H9 (cell line): ENCODE data around the gene IFT57. TPM values are rescaled to one million over a fixed set of nuclear protein-coding genes. Genes with fewer than 3 reads are reported as not detected.

Experiments
- DNase-seq: peaks from one replicate; pipeline ENCODE4 v3.0.0-alpha.2; 2017
- H2AFZ ChIP-seq: one replicate; pipeline ENCODE4 v1.6.1; 2013; ENCODE audit warnings: mild to moderate bottlenecking, low read length, control low read depth, moderate library complexity
- H2AK5ac ChIP-seq: 2 replicates; pipeline ENCODE4 v1.6.1; 2013; ENCODE audit warnings: low read length, control low read depth, mixed read lengths; ENCODE audit not compliant: insufficient read length
- H2BK120ac ChIP-seq: one replicate; pipeline ENCODE4 v1.6.1; 2013; ENCODE audit warnings: low read depth, mild to moderate bottlenecking, low read length, control low read depth, inconsistent platforms; ENCODE audit not compliant: poor library complexity, severe bottlenecking
- H2BK12ac ChIP-seq: 2 replicates; pipeline ENCODE4 v1.6.1; 2013; ENCODE audit warnings: low read length, control low read depth, mixed read lengths, low read depth; ENCODE audit not compliant: insufficient read length
- H2BK15ac ChIP-seq: 2 replicates; pipeline ENCODE4 v1.6.1; 2013; ENCODE audit warnings: low read depth, low read length, control low read depth
- H2BK20ac ChIP-seq: one replicate; pipeline ENCODE4 v1.6.1; 2013; ENCODE audit warnings: low read depth, mild to moderate bottlenecking, low read length, control low read depth, inconsistent platforms; ENCODE audit not compliant: poor library complexity, severe bottlenecking
- H2BK5ac ChIP-seq: 2 replicates; pipeline ENCODE4 v1.6.1; 2013; ENCODE audit warnings: low read length, control low read depth, mixed read lengths; ENCODE audit not compliant: insufficient read length
- H3K14ac ChIP-seq: 2 replicates; pipeline ENCODE4 v1.6.1; 2013; ENCODE audit warnings: low read length, control low read depth; ENCODE audit not compliant: insufficient read depth
- H3K18ac ChIP-seq: 2 replicates; pipeline ENCODE4 v1.6.1; 2013; ENCODE audit warnings: low read depth, mild to moderate bottlenecking, mixed read lengths, low read length, control low read depth; ENCODE audit not compliant: insufficient read length
- H3K23ac ChIP-seq: 2 replicates; pipeline ENCODE4 v1.6.1; 2013; ENCODE audit warnings: low read length, control low read depth, mixed read lengths, low read depth; ENCODE audit not compliant: insufficient read length
- H3K23me2 ChIP-seq: 2 replicates; pipeline ENCODE4 v1.6.1; 2013; ENCODE audit warnings: low read depth, mild to moderate bottlenecking, mixed read lengths, low read length, control low read depth; ENCODE audit not compliant: insufficient read length, poor library complexity, severe bottlenecking
- H3K27ac ChIP-seq: 2 replicates; pipeline ENCODE4 v1.5.1; 2013; ENCODE audit warnings: low read length, control low read depth, mixed read lengths, low read depth; ENCODE audit not compliant: insufficient read length
- H3K27me3 ChIP-seq: 2 replicates; pipeline ENCODE4 v1.6.1; 2013; ENCODE audit warnings: low read length, control low read depth, inconsistent platforms; ENCODE audit not compliant: insufficient read depth
- H3K4ac ChIP-seq: 2 replicates; pipeline ENCODE4 v1.6.1; 2013; ENCODE audit warnings: low read depth, mild to moderate bottlenecking, control low read depth, inconsistent platforms, low read length, moderate library complexity
- H3K4me1 ChIP-seq: 2 replicates; pipeline ENCODE4 v1.6.1; 2013; ENCODE audit warnings: low read length, control low read depth, inconsistent platforms; ENCODE audit not compliant: insufficient read depth
- H3K4me2 ChIP-seq: 2 replicates; pipeline ENCODE4 v1.6.1; 2013; ENCODE audit warnings: low read length, control low read depth, mixed read lengths; ENCODE audit not compliant: insufficient read length, insufficient read depth
- H3K56ac ChIP-seq: 2 replicates; pipeline ENCODE4 v1.6.1; 2013; ENCODE audit warnings: low read depth, mild to moderate bottlenecking, mixed read lengths, low read length, control low read depth; ENCODE audit not compliant: insufficient read length
- H3K79me1 ChIP-seq: 2 replicates; pipeline ENCODE4 v1.6.1; 2013; ENCODE audit warnings: low read depth, mild to moderate bottlenecking, moderate library complexity, low read length, control low read depth, inconsistent platforms; ENCODE audit not compliant: insufficient read depth, poor library complexity, severe bottlenecking
- H3K79me2 ChIP-seq: 2 replicates; pipeline ENCODE4 v1.6.1; 2013; ENCODE audit warnings: low read length, control low read depth, inconsistent platforms; ENCODE audit not compliant: insufficient read depth
- H3K9ac ChIP-seq: 2 replicates; pipeline ENCODE4 v1.6.1; 2013; ENCODE audit warnings: low read length, control low read depth, mixed read lengths; ENCODE audit not compliant: insufficient read length; ENCODE audit errors: extremely low read depth
- H3K9me3 ChIP-seq: one replicate; pipeline ENCODE4 v1.6.1; 2013; ENCODE audit warnings: low read depth, low read length, inconsistent platforms; ENCODE audit not compliant: control insufficient read depth
- H3T11ph ChIP-seq: one replicate; pipeline ENCODE4 v1.6.1; 2013; ENCODE audit warnings: mild to moderate bottlenecking, low read length, control low read depth, inconsistent platforms
- H4K20me1 ChIP-seq: one replicate; pipeline ENCODE4 v1.6.1; 2013; ENCODE audit not compliant: control insufficient read depth, insufficient read length, insufficient read depth
- H4K5ac ChIP-seq: 2 replicates; pipeline ENCODE4 v1.6.1; 2013; ENCODE audit warnings: low read depth, mild to moderate bottlenecking, mixed read lengths, low read length, control low read depth; ENCODE audit not compliant: insufficient read length
- H4K8ac ChIP-seq: replicated peaks from 2 replicates; pipeline ENCODE4 v1.6.1; 2013; ENCODE audit warnings: low read length, control low read depth, mixed read lengths, low read depth; ENCODE audit not compliant: insufficient read length
- H4K91ac ChIP-seq: 2 replicates; pipeline ENCODE4 v1.6.1; 2013; ENCODE audit warnings: low read depth, mild to moderate bottlenecking, moderate library complexity, mixed read lengths, low read length, control low read depth; ENCODE audit not compliant: insufficient read length
- H3K27ac Mint-ChIP-seq, 3 experiments: 2 replicates in 2 of 3; 3 replicates in 1 of 3; pipeline ENCODE4 v1.8.0; 2020 to 2021; ENCODE audit warnings: mixed read lengths in 3 of 3, mild to moderate bottlenecking in 1 of 3, moderate library complexity in 1 of 3
- H3K27me3 Mint-ChIP-seq: 2 replicates; pipeline ENCODE4 v1.8.0; 2021; ENCODE audit warnings: low read depth, mild to moderate bottlenecking, moderate library complexity, mixed read lengths
- H3K36me3 Mint-ChIP-seq, 3 experiments: 2 replicates in 2 of 3; 3 replicates in 1 of 3; pipeline ENCODE4 v1.8.0; 2020 to 2021; ENCODE audit warnings: low read depth in 3 of 3, mixed read lengths in 3 of 3; ENCODE audit not compliant: insufficient read depth in 1 of 3
- H3K4me1 Mint-ChIP-seq, 2 experiments: 2 replicates each; pipeline ENCODE4 v1.8.0; 2020; ENCODE audit warnings: mixed read lengths in 2 of 2
- H3K4me3 Mint-ChIP-seq, 2 experiments: 2 replicates in 1 of 2; 3 replicates in 1 of 2; pipeline ENCODE4 v1.8.0; 2020 to 2021; ENCODE audit warnings: mild to moderate bottlenecking in 2 of 2, mixed read lengths in 2 of 2, moderate library complexity in 1 of 2
- H3K9me3 Mint-ChIP-seq, 2 experiments: 2 replicates in 1 of 2; 3 replicates in 1 of 2; pipeline ENCODE4 v1.8.0; 2020; ENCODE audit warnings: mild to moderate bottlenecking in 2 of 2, mixed read lengths in 2 of 2, moderate library complexity in 1 of 2
- WGBS: extraction: QIAGEN DNeasy Blood & Tissue Kit; methylation state at CpG from one replicate; pipeline ENCODE4 v1.1.7; 2013; ENCODE audit warnings: missing lambda C conversion rate, low lambda C conversion rate, mixed read lengths; ENCODE audit not compliant: insufficient read length; ENCODE audit errors: extremely low coverage; 5-methylcytosine and 5-hydroxymethylcytosine counted together
- total RNA-seq: library from RNA; stranded (reverse); gene quantifications from 2 replicates; pipeline ENCODE4 v1.2.1, GENCODE V29; 2021
- TF ChIP-seq, protein P1 (sequence below): fragments of 200-600 bp; sonication (generic); conservative IDR thresholded peaks from 3 replicates; pipeline ENCODE4 v1.8.0; 2021; ENCODE audit warnings: antibody characterized with exemption, mild to moderate bottlenecking

IFT57 gene
- total RNA-seq, 1 experiment from 2014 or later, result 21.4 TPM

DNA sequence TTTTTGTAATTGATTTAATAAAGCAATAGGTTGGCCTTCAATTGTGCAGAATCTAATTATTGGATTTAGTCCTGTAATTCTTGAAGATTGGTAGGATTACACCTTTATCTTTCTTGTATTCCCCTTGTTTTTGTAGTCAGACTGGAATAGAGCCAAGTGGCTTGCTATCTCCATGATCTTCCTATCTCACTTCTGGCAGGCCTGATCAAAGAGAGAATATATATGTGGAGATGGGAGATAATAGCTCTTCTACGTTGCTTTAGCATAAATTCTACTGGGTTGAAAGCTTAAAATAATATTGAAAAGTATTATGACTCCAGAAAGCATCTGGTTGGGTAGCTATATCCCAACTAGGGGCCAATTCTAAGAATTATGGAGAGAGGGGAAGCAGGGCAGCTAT is 16.9 kb upstream of the IFT57 start:
- Histone ChIP-seq H3T11ph (no peak overlapping the region), H4K5ac (no peak overlapping the region), H2AFZ (no peak overlapping the region), H3K18ac (no peak overlapping the region), H2BK20ac (no peak overlapping the region), H3K4me1 (no peaks in the 10 kb centered on the region), H4K91ac (no peak overlapping the region), H3K14ac (no peak overlapping the region), H3K79me2 (no peaks in the 10 kb centered on the region), H3K27me3 (no peaks in the 10 kb centered on the region), H3K56ac (no peak overlapping the region), H3K9ac (no peak overlapping the region), H4K8ac (no peak overlapping the region), H3K27ac (no peak overlapping the region), H3K4me2 (no peak overlapping the region), H2BK15ac (no peak overlapping the region), H3K4ac (no peak overlapping the region), H2AK5ac (no peak overlapping the region), H2BK120ac (no peak overlapping the region), H3K9me3 (no peaks in the 10 kb centered on the region), H3K79me1 (no peaks in the 10 kb centered on the region), H3K23me2 (no peaks in the 10 kb centered on the region), H2BK5ac (no peak overlapping the region), H2BK12ac (no peak overlapping the region), H3K23ac (no peak overlapping the region), H4K20me1 (no peaks in the 10 kb centered on the region)
- Mint-ChIP-seq H3K4me1 (peaks cover 3% of the 10 kb centered on the region in 2 experiments; a peak in 1 of 4 replicates), H3K27ac (no peak overlapping the region), H3K4me3 (no peak overlapping the region), H3K9me3 (peaks cover 0 to 3% of the 10 kb centered on the region in 2 experiments; a peak in 2 of 5 replicates), H3K36me3 (peaks cover 0 to under 1% (median 0%) of the 10 kb centered on the region in 3 experiments; a peak in 1 of 7 replicates), H3K27me3 (no peaks in the 10 kb centered on the region)
- TF ChIP-seq, protein P1, sequence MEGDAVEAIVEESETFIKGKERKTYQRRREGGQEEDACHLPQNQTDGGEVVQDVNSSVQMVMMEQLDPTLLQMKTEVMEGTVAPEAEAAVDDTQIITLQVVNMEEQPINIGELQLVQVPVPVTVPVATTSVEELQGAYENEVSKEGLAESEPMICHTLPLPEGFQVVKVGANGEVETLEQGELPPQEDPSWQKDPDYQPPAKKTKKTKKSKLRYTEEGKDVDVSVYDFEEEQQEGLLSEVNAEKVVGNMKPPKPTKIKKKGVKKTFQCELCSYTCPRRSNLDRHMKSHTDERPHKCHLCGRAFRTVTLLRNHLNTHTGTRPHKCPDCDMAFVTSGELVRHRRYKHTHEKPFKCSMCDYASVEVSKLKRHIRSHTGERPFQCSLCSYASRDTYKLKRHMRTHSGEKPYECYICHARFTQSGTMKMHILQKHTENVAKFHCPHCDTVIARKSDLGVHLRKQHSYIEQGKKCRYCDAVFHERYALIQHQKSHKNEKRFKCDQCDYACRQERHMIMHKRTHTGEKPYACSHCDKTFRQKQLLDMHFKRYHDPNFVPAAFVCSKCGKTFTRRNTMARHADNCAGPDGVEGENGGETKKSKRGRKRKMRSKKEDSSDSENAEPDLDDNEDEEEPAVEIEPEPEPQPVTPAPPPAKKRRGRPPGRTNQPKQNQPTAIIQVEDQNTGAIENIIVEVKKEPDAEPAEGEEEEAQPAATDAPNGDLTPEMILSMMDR, result no peak
- DNase-seq, result no peak
- WGBS, result no CpG with 5 or more reads among the region's 1 CpG
